OCI-LY3 (cell line): Measurements from ENCODE around the gene TRANK1.

Experiments used
- H2AFZ ChIP-seq: fragments of 200-600, 300-600 bp; shearing (Covaris generic); 2 replicates; pipeline ENCODE4 v1.6.0; 2014; ENCODE audit warnings: antibody characterized with exemption, low read depth, low read length
- H3K27ac ChIP-seq: fragments of 200-600, 300-600 bp; sonication (generic); 2 replicates; pipeline ENCODE4 v1.5.1; 2014; ENCODE audit warnings: mild to moderate bottlenecking, low read length, moderate library complexity, mixed read lengths
- H3K27me3 ChIP-seq: fragments of 200-600, 300-600 bp; sonication (generic); 2 replicates; pipeline ENCODE4 v1.6.1; 2014; ENCODE audit warnings: low read depth, low read length, mixed read lengths
- H3K36me3 ChIP-seq: fragments of 200-600, 300-600 bp; sonication (generic); replicated peaks from 2 replicates; pipeline ENCODE3; 2014; ENCODE audit warnings: low read depth, low read length, mixed read lengths
- H3K4me1 ChIP-seq: fragments of 300-600, 200-600 bp; sonication (generic); 2 replicates; pipeline ENCODE4 v1.6.1; 2014; ENCODE audit warnings: low read length, mixed read lengths
- H3K4me2 ChIP-seq: fragments of 200-600, 300-600 bp; sonication (generic); 2 replicates; pipeline ENCODE4 v1.6.1; 2014; ENCODE audit warnings: low read length, mixed read lengths
- H3K4me3 ChIP-seq: fragments of 300-600, 200-600 bp; sonication (generic); 2 replicates; pipeline ENCODE4 v1.5.1; 2014; ENCODE audit warnings: antibody characterized with exemption, mild to moderate bottlenecking, low read length, moderate library complexity
- H3K79me2 ChIP-seq: fragments of 300-600, 200-600 bp; shearing (Covaris generic); 2 replicates; pipeline ENCODE4 v1.6.1; 2014; ENCODE audit warnings: mild to moderate bottlenecking, low read length, mixed read lengths
- H3K9ac ChIP-seq: fragments of 300-600, 200-600 bp; shearing (Covaris generic); 2 replicates; pipeline ENCODE4 v1.6.0; 2014; ENCODE audit warnings: mild to moderate bottlenecking, low read length, moderate library complexity
- H3K9me3 ChIP-seq: fragments of 200-600, 300-600 bp; shearing (Covaris generic); 2 replicates; pipeline ENCODE4 v1.6.1; 2014; ENCODE audit warnings: low read length, mixed read lengths; ENCODE audit not compliant: insufficient read depth
- H4K20me1 ChIP-seq: fragments of 200-600, 300-600 bp; sonication (generic); 2 replicates; pipeline ENCODE4 v1.6.1; 2016; ENCODE audit warnings: low read length, mixed read lengths; ENCODE audit not compliant: insufficient read depth
- CTCF ChIP-seq: fragments of 200-600, 300-600 bp; sonication (generic); IDR thresholded peaks from 2 replicates; pipeline ENCODE4 v1.5.1; 2014; ENCODE audit warnings: antibody characterized with exemption, low read length, low read depth
- EZH2phosphoT487 ChIP-seq: fragments of 200-600 bp; shearing (Covaris generic); IDR thresholded peaks from 2 replicates; pipeline ENCODE4 v1.6.1; 2018; ENCODE audit warnings: antibody characterized with exemption, mixed run types, low read depth

Gene TRANK1

GRCh38 chr3:36909181-36909580 lies 35.7 kb downstream of the TRANK1 start:
- H3K9ac ChIP-seq, result peak overlapping the region; percentile 75
- H3K27me3 ChIP-seq, result no peaks in the 10 kb centered on the region
- H3K4me3 ChIP-seq, result peak overlapping the region; percentile 79
- peaks cover 13% of the 10 kb centered on the region for H3K36me3 ChIP-seq
- no peak for TF ChIP-seq EZH2phosphoT487
- no peak for TF ChIP-seq CTCF
- H2AFZ ChIP-seq, result 0 out of 2 replicates have a peak overlapping the region, but pooled peaks have one; percentile 10
- peaks cover 80% of the 10 kb centered on the region for H3K4me1 ChIP-seq
- H3K4me2 ChIP-seq, result peak overlapping the region; percentile 86
- peak overlapping the region; percentile 81 for H3K27ac ChIP-seq
- H4K20me1 ChIP-seq, result no peaks in the 10 kb centered on the region
- no peaks in the 10 kb centered on the region for H3K9me3 ChIP-seq
- peaks cover 33% of the 10 kb centered on the region for H3K79me2 ChIP-seq

GRCh38 chr3:36908647-36909180 lies 36.1 kb downstream of the TRANK1 start:
- Histone ChIP-seq H3K36me3 (peaks cover 13% of the 10 kb centered on the region), H3K4me1 (peaks cover 78% of the 10 kb centered on the region), H3K4me2 (peak overlapping the region; percentile 86), H3K79me2 (peaks cover 33% of the 10 kb centered on the region), H3K27me3 (no peaks in the 10 kb centered on the region), H4K20me1 (no peaks in the 10 kb centered on the region), H3K27ac (peak overlapping the region; percentile 81), H2AFZ (0 out of 2 replicates have a peak overlapping the region, but pooled peaks have one; percentile 10), H3K9ac (peak overlapping the region; percentile 75), H3K9me3 (no peaks in the 10 kb centered on the region), H3K4me3 (peak overlapping the region; percentile 79)
- no peak for TF ChIP-seq EZH2phosphoT487
- TF ChIP-seq CTCF, result no peak

GRCh38 chr3:36907911-36908646 lies 36.8 kb downstream of the TRANK1 start:
- Histone ChIP-seq H3K9me3 (no peaks in the 10 kb centered on the region), H3K4me2 (peak overlapping the region; percentile 86), H4K20me1 (no peaks in the 10 kb centered on the region), H3K4me1 (peaks cover 78% of the 10 kb centered on the region), H3K79me2 (peaks cover 33% of the 10 kb centered on the region), H2AFZ (0 out of 2 replicates have a peak overlapping the region, but pooled peaks have one; percentile 1), H3K36me3 (peaks cover 18% of the 10 kb centered on the region), H3K27me3 (no peaks in the 10 kb centered on the region), H3K4me3 (peak overlapping the region; percentile 79), H3K27ac (peak overlapping the region; percentile 81), H3K9ac (peak overlapping the region; percentile 75)
- TF ChIP-seq CTCF, result no peak
- no peak for TF ChIP-seq EZH2phosphoT487

GRCh38 chr3:36906504-36907149 lies 38.2 kb downstream of the TRANK1 start:
- peak overlapping the region; percentile 86 for H3K4me2 ChIP-seq
- TF ChIP-seq EZH2phosphoT487 (no peak), CTCF (no peak)
- H4K20me1 ChIP-seq, result no peaks in the 10 kb centered on the region
- peaks cover 33% of the 10 kb centered on the region for H3K79me2 ChIP-seq
- no peak overlapping the region for H2AFZ ChIP-seq
- peak overlapping the region; percentile 25; the same call in 1 of the 2 replicates for H3K9ac ChIP-seq
- peak overlapping the region; percentile 45 for H3K4me3 ChIP-seq
- peak overlapping the region; percentile 58 for H3K27ac ChIP-seq
- peaks cover 81% of the 10 kb centered on the region for H3K4me1 ChIP-seq
- H3K9me3 ChIP-seq, result no peaks in the 10 kb centered on the region
- no peaks in the 10 kb centered on the region for H3K27me3 ChIP-seq
- H3K36me3 ChIP-seq, result peaks cover 31% of the 10 kb centered on the region
